Kidney (tissue), 14 donors: Measurements from ENCODE around the gene PATJ. TPM values are rescaled to one million over a fixed set of nuclear protein-coding genes. Genes with fewer than 3 reads are reported as not detected.
A peak's percentile ranks its signal among the peaks of the same experiment; 100 is the strongest.

Source experiments
- DNase-seq, 5 donors: peaks; one replicate each; pipeline ENCODE4 v3.0.0-alpha.2; 2013 to 2020
- FAIRE-seq: peaks from 2 replicates; lab custom pipeline; 2012; peaks lifted over from hg19 to GRCh38; lab: Jason Lieb, UNC
- H3K27ac ChIP-seq, 2 donors: one replicate each; pipeline ENCODE4 v1.7.0; 2013; ENCODE audit warnings: low read depth in 2 of 2, low read length in 2 of 2, inconsistent platforms in 1 of 2
- H3K27me3 ChIP-seq: one replicate; pipeline ENCODE4 v1.7.1; 2013; ENCODE audit warnings: low read length, inconsistent platforms; ENCODE audit not compliant: control insufficient read depth, insufficient read depth
- H3K36me3 ChIP-seq, 3 donors: one replicate each; pipeline versions ENCODE4 v1.7.0 to v1.7.1; 2013; ENCODE audit warnings: low read length in 3 of 3, control low read depth in 1 of 3, inconsistent platforms in 1 of 3; ENCODE audit not compliant: insufficient read depth in 3 of 3, control insufficient read depth in 2 of 3
- H3K4me1 ChIP-seq, 3 donors: one replicate each; pipeline versions ENCODE4 v1.7.0 to v1.7.1; 2013; ENCODE audit warnings: low read length in 3 of 3, inconsistent platforms in 1 of 3, low read depth in 1 of 3; ENCODE audit not compliant: control insufficient read depth in 2 of 3, insufficient read depth in 2 of 3
- H3K4me3 ChIP-seq, 3 donors: one replicate each; pipeline versions ENCODE4 v1.7.0 to v1.8.1; 2013; ENCODE audit warnings: low read length in 3 of 3, control low read depth in 1 of 3, inconsistent platforms in 1 of 3
- H3K9ac ChIP-seq, 3 donors: one replicate each; pipeline versions ENCODE4 v1.7.0 to v1.7.1; 2013; ENCODE audit warnings: low read length in 3 of 3, control low read depth in 1 of 3, inconsistent platforms in 1 of 3
- H3K9me3 ChIP-seq, 3 donors: one replicate each; pipeline versions ENCODE4 v1.7.0 to v1.7.1; 2013; ENCODE audit warnings: low read length in 3 of 3, control low read depth in 1 of 3, inconsistent platforms in 1 of 3; ENCODE audit not compliant: control insufficient read depth in 2 of 3, insufficient read depth in 1 of 3
- intact Hi-C: fragments of 100-400 bp; cut with DNase I; formaldehyde crosslinking; loops from one replicate; pipeline ENCODE4 v1.11.1; 2022
- polyA plus RNA-seq: library from polyadenylated mRNA; stranded (reverse); fragments of 350-450 nt; fragmentation: Illumina TruSeq; extraction: RNeasy Lipid Tissue Mini Kit (QIAGEN cat#74804); gene quantifications from one replicate; pipeline ENCODE4 v1.2.3, GENCODE V29; 2014; ENCODE audit warnings: low read depth, low replicate concordance; ENCODE audit not compliant: insufficient read depth
- total RNA-seq: library from RNA; stranded (reverse); fragmentation: NEBNext Ultra II Directional; extraction: Animal tissue kit (Norgen Biotek cat#: 25700); gene quantifications from one replicate; pipeline ENCODE4 v1.2.1, GENCODE V29; 2021
- TF ChIP-seq, protein P1 (sequence below): IDR thresholded peaks from 3 replicates; pipeline ENCODE4 v1.5.1; 2012; ENCODE audit warnings: mild to moderate bottlenecking, moderate library complexity, borderline replicate concordance; ENCODE audit not compliant: insufficient read depth; ENCODE audit errors: extremely low read depth
- donor health status: control.
- donor health status: control.
- donor health status: control.
- donor health status: control.
- donor health status: control.
- donor health status: DM: yes; HTN: yes; CAD: no.
- donor health status: Normal renal cell carcinoma (clear cell type).

Gene PATJ
- total and polyA plus RNA-seq, 2 donors from 2014 or later = 44.0 to 98.0 TPM

DNA sequence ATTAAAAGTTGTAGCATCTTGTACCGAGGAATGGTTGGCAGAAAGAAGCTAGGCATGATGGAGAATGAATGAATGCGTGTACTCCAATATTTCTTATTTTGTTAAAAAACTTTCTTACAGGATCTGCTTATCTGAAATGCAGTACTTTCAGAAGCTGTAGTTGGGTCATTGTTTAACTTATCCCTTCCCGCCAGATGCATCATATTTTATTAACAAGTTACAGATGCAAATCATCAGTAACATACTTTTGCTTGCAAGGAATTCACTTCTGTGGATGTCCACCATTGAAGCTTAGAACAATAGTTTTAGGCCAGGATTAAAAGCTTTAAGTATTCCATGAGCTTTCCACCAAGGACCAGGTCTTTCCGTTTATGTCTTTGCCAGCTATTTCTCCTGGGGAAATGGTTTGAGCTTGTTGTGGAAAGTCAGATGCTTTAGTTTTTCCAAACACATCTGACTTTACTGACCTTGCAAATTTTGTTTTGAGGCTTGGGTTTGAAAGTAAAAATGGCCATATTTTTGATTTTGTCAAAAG lies 65.4 kb downstream of the PATJ start:
- Histone ChIP-seq H3K27ac (no peak overlapping the region), H3K4me3 (no peak overlapping the region), H3K27me3 (no peaks in the 10 kb centered on the region), H3K9me3 (no peaks in the 10 kb centered on the region), H3K9ac (no peak overlapping the region), H3K4me1 (no peaks in the 10 kb centered on the region), H3K36me3 (peaks cover 0 to 29% (median 4%) of the 10 kb centered on the region in 3 donors)
- DNase-seq (no peak), FAIRE-seq (no peak)
- intact Hi-C loops = no loop called here
- TF ChIP-seq, protein P1, sequence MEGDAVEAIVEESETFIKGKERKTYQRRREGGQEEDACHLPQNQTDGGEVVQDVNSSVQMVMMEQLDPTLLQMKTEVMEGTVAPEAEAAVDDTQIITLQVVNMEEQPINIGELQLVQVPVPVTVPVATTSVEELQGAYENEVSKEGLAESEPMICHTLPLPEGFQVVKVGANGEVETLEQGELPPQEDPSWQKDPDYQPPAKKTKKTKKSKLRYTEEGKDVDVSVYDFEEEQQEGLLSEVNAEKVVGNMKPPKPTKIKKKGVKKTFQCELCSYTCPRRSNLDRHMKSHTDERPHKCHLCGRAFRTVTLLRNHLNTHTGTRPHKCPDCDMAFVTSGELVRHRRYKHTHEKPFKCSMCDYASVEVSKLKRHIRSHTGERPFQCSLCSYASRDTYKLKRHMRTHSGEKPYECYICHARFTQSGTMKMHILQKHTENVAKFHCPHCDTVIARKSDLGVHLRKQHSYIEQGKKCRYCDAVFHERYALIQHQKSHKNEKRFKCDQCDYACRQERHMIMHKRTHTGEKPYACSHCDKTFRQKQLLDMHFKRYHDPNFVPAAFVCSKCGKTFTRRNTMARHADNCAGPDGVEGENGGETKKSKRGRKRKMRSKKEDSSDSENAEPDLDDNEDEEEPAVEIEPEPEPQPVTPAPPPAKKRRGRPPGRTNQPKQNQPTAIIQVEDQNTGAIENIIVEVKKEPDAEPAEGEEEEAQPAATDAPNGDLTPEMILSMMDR = no peak

DNA sequence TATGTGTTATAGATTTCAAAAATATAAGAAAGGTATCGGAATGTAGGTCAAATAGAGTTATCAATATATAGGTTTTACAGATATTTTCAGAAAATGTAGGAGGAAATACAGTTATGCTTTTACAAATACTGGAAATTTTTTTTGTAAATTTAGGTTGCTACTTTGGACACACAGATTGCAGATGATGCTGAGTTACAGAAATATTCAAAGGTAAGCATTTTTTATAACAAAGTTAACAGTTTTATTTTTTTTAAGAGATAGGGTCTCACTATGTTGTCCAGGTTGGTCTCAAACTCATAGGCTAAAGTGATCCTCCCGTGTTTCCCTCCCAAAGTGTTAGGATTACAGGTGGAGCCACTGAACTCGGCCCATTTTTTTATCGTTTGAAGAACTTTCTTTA lies 66.0 kb downstream of the PATJ start:
- no peaks in the 10 kb centered on the region for H3K4me1 ChIP-seq
- no peak overlapping the region for H3K4me3 ChIP-seq
- FAIRE-seq (peak; percentile 65), DNase-seq (no peak)
- TF ChIP-seq, protein P1 = no peak
- H3K27me3 ChIP-seq = no peaks in the 10 kb centered on the region
- H3K9me3 ChIP-seq = no peaks in the 10 kb centered on the region
- H3K9ac ChIP-seq = no peak overlapping the region
- peaks cover 0 to 29% (median 4%) of the 10 kb centered on the region in 3 donors for H3K36me3 ChIP-seq
- no peak overlapping the region for H3K27ac ChIP-seq
- intact Hi-C loops = no loop called here

DNA sequence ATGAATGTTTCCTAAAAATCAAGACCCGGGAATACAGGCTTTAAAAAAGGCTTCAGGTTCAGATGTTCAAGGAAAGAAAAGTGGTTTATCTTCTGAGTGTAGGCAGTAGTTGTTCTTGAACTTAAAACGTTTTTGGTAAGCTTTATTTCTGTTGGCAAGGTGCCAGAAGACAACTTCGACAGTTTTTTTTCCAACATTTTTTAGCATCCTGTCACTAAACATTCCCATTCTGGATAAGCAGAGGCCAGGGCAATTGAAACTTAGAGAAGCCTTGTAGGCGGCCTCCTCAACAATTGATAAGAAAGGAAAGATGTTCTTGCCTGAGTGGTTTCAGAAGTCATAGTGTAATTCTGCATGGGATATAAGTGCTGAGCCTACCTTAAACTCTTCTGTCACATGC lies 66.7 kb downstream of the PATJ start:
- Histone ChIP-seq H3K27ac (no peak overlapping the region), H3K9ac (no peak overlapping the region), H3K4me1 (no peaks in the 10 kb centered on the region), H3K4me3 (no peak overlapping the region), H3K36me3 (peaks cover 0 to 29% (median 4%) of the 10 kb centered on the region in 3 donors), H3K27me3 (no peaks in the 10 kb centered on the region), H3K9me3 (no peaks in the 10 kb centered on the region)
- intact Hi-C loops = no loop called here
- FAIRE-seq = no peak
- peak in 2 of 5 donors; percentile 13 to 24 for DNase-seq
- TF ChIP-seq, protein P1 = no peak

DNA sequence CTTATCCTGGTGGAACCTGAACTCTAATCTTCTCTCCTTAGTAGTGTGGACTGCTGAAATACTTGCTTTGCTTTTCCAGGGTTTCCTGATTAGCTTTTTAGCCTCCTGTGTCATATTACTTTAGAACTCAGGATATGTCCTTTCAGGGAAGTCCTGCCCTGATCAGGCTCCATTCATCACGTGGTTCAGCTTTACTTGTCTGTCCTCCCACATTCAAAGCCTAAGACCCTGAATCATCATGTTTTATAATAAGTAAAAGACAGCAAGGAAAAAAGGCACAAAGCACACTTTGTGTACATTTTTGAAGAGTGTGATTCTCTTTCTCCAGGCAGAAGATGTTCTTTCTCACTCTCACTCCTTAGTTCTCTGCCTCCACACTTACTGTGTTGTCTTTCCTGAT lies 70.6 kb downstream of the PATJ start:
- H3K27ac ChIP-seq = no peak overlapping the region
- H3K9me3 ChIP-seq = no peaks in the 10 kb centered on the region
- no peak overlapping the region for H3K4me3 ChIP-seq
- no peaks in the 10 kb centered on the region for H3K27me3 ChIP-seq
- TF ChIP-seq, protein P1 = no peak
- H3K36me3 ChIP-seq = peaks cover 0 to 15% (median 2%) of the 10 kb centered on the region in 3 donors
- DNase-seq (no peak), FAIRE-seq (no peak)
- H3K4me1 ChIP-seq = no peaks in the 10 kb centered on the region
- H3K9ac ChIP-seq = no peak overlapping the region
- intact Hi-C loops = no loop called here
